Body of pancreas (tissue), 4 donors: ENCODE results near the gene GRIA1.

Source experiments
- CTCF ChIP-seq, 7 experiments: fragments of 450-650 bp in 4 of 7; fragments of 200-600 bp in 3 of 7; sonication (generic) in 3 of 7; IDR thresholded peaks; one replicate each; pipeline ENCODE4 v1.5.1; 2016 to 2019; ENCODE audit warnings: antibody characterized with exemption in 7 of 7
- POLR2A ChIP-seq, 3 donors: fragments of 450-650 bp; IDR thresholded peaks; one replicate each; pipeline ENCODE4 v1.6.1; 2016; ENCODE audit warnings: antibody characterized with exemption in 3 of 3, mild to moderate bottlenecking in 2 of 3

- TF ChIP-seq CTCF (IDR thresholded peaks at IDR 0.05) (no peak), POLR2A (IDR thresholded peaks at IDR 0.05) (no peak)
Measured at GRCh38 chr5:153711755-153712154, 221.3 kb downstream of the GRIA1 start.
